H9 (cell line): Measurements from ENCODE around the gene RGL4. TPM values are rescaled to one million over a fixed set of nuclear protein-coding genes. Genes with fewer than 3 reads are reported as not detected.

Experiments used
- DNase-seq: peaks from one replicate; pipeline ENCODE4 v3.0.0-alpha.2; 2017
- H2AFZ ChIP-seq: one replicate; pipeline ENCODE4 v1.6.1; 2013; ENCODE audit warnings: mild to moderate bottlenecking, low read length, control low read depth, moderate library complexity
- H2AK5ac ChIP-seq: 2 replicates; pipeline ENCODE4 v1.6.1; 2013; ENCODE audit warnings: low read length, control low read depth, mixed read lengths; ENCODE audit not compliant: insufficient read length
- H2BK120ac ChIP-seq: one replicate; pipeline ENCODE4 v1.6.1; 2013; ENCODE audit warnings: low read depth, mild to moderate bottlenecking, low read length, control low read depth, inconsistent platforms; ENCODE audit not compliant: poor library complexity, severe bottlenecking
- H2BK12ac ChIP-seq: 2 replicates; pipeline ENCODE4 v1.6.1; 2013; ENCODE audit warnings: low read length, control low read depth, mixed read lengths, low read depth; ENCODE audit not compliant: insufficient read length
- H2BK15ac ChIP-seq: 2 replicates; pipeline ENCODE4 v1.6.1; 2013; ENCODE audit warnings: low read depth, low read length, control low read depth
- H2BK20ac ChIP-seq: one replicate; pipeline ENCODE4 v1.6.1; 2013; ENCODE audit warnings: low read depth, mild to moderate bottlenecking, low read length, control low read depth, inconsistent platforms; ENCODE audit not compliant: poor library complexity, severe bottlenecking
- H2BK5ac ChIP-seq: 2 replicates; pipeline ENCODE4 v1.6.1; 2013; ENCODE audit warnings: low read length, control low read depth, mixed read lengths; ENCODE audit not compliant: insufficient read length
- H3K14ac ChIP-seq: 2 replicates; pipeline ENCODE4 v1.6.1; 2013; ENCODE audit warnings: low read length, control low read depth; ENCODE audit not compliant: insufficient read depth
- H3K18ac ChIP-seq: 2 replicates; pipeline ENCODE4 v1.6.1; 2013; ENCODE audit warnings: low read depth, mild to moderate bottlenecking, mixed read lengths, low read length, control low read depth; ENCODE audit not compliant: insufficient read length
- H3K23ac ChIP-seq: 2 replicates; pipeline ENCODE4 v1.6.1; 2013; ENCODE audit warnings: low read length, control low read depth, mixed read lengths, low read depth; ENCODE audit not compliant: insufficient read length
- H3K23me2 ChIP-seq: 2 replicates; pipeline ENCODE4 v1.6.1; 2013; ENCODE audit warnings: low read depth, mild to moderate bottlenecking, mixed read lengths, low read length, control low read depth; ENCODE audit not compliant: insufficient read length, poor library complexity, severe bottlenecking
- H3K27ac ChIP-seq: 2 replicates; pipeline ENCODE4 v1.5.1; 2013; ENCODE audit warnings: low read length, control low read depth, mixed read lengths, low read depth; ENCODE audit not compliant: insufficient read length
- H3K27me3 ChIP-seq: 2 replicates; pipeline ENCODE4 v1.6.1; 2013; ENCODE audit warnings: low read length, control low read depth, inconsistent platforms; ENCODE audit not compliant: insufficient read depth
- H3K4ac ChIP-seq: 2 replicates; pipeline ENCODE4 v1.6.1; 2013; ENCODE audit warnings: low read depth, mild to moderate bottlenecking, control low read depth, inconsistent platforms, low read length, moderate library complexity
- H3K4me1 ChIP-seq: 2 replicates; pipeline ENCODE4 v1.6.1; 2013; ENCODE audit warnings: low read length, control low read depth, inconsistent platforms; ENCODE audit not compliant: insufficient read depth
- H3K4me2 ChIP-seq: 2 replicates; pipeline ENCODE4 v1.6.1; 2013; ENCODE audit warnings: low read length, control low read depth, mixed read lengths; ENCODE audit not compliant: insufficient read length, insufficient read depth
- H3K56ac ChIP-seq: 2 replicates; pipeline ENCODE4 v1.6.1; 2013; ENCODE audit warnings: low read depth, mild to moderate bottlenecking, mixed read lengths, low read length, control low read depth; ENCODE audit not compliant: insufficient read length
- H3K79me1 ChIP-seq: 2 replicates; pipeline ENCODE4 v1.6.1; 2013; ENCODE audit warnings: low read depth, mild to moderate bottlenecking, moderate library complexity, low read length, control low read depth, inconsistent platforms; ENCODE audit not compliant: insufficient read depth, poor library complexity, severe bottlenecking
- H3K79me2 ChIP-seq: 2 replicates; pipeline ENCODE4 v1.6.1; 2013; ENCODE audit warnings: low read length, control low read depth, inconsistent platforms; ENCODE audit not compliant: insufficient read depth
- H3K9ac ChIP-seq: 2 replicates; pipeline ENCODE4 v1.6.1; 2013; ENCODE audit warnings: low read length, control low read depth, mixed read lengths; ENCODE audit not compliant: insufficient read length; ENCODE audit errors: extremely low read depth
- H3K9me3 ChIP-seq: one replicate; pipeline ENCODE4 v1.6.1; 2013; ENCODE audit warnings: low read depth, low read length, inconsistent platforms; ENCODE audit not compliant: control insufficient read depth
- H3T11ph ChIP-seq: one replicate; pipeline ENCODE4 v1.6.1; 2013; ENCODE audit warnings: mild to moderate bottlenecking, low read length, control low read depth, inconsistent platforms
- H4K20me1 ChIP-seq: one replicate; pipeline ENCODE4 v1.6.1; 2013; ENCODE audit not compliant: control insufficient read depth, insufficient read length, insufficient read depth
- H4K5ac ChIP-seq: 2 replicates; pipeline ENCODE4 v1.6.1; 2013; ENCODE audit warnings: low read depth, mild to moderate bottlenecking, mixed read lengths, low read length, control low read depth; ENCODE audit not compliant: insufficient read length
- H4K8ac ChIP-seq: replicated peaks from 2 replicates; pipeline ENCODE4 v1.6.1; 2013; ENCODE audit warnings: low read length, control low read depth, mixed read lengths, low read depth; ENCODE audit not compliant: insufficient read length
- H4K91ac ChIP-seq: 2 replicates; pipeline ENCODE4 v1.6.1; 2013; ENCODE audit warnings: low read depth, mild to moderate bottlenecking, moderate library complexity, mixed read lengths, low read length, control low read depth; ENCODE audit not compliant: insufficient read length
- H3K27ac Mint-ChIP-seq, 3 experiments: 2 replicates in 2 of 3; 3 replicates in 1 of 3; pipeline ENCODE4 v1.8.0; 2020 to 2021; ENCODE audit warnings: mixed read lengths in 3 of 3, mild to moderate bottlenecking in 1 of 3, moderate library complexity in 1 of 3
- H3K27me3 Mint-ChIP-seq: 2 replicates; pipeline ENCODE4 v1.8.0; 2021; ENCODE audit warnings: low read depth, mild to moderate bottlenecking, moderate library complexity, mixed read lengths
- H3K36me3 Mint-ChIP-seq, 3 experiments: 2 replicates in 2 of 3; 3 replicates in 1 of 3; pipeline ENCODE4 v1.8.0; 2020 to 2021; ENCODE audit warnings: low read depth in 3 of 3, mixed read lengths in 3 of 3; ENCODE audit not compliant: insufficient read depth in 1 of 3
- H3K4me1 Mint-ChIP-seq, 2 experiments: 2 replicates each; pipeline ENCODE4 v1.8.0; 2020; ENCODE audit warnings: mixed read lengths in 2 of 2
- H3K4me3 Mint-ChIP-seq, 2 experiments: 2 replicates in 1 of 2; 3 replicates in 1 of 2; pipeline ENCODE4 v1.8.0; 2020 to 2021; ENCODE audit warnings: mild to moderate bottlenecking in 2 of 2, mixed read lengths in 2 of 2, moderate library complexity in 1 of 2
- H3K9me3 Mint-ChIP-seq, 2 experiments: 2 replicates in 1 of 2; 3 replicates in 1 of 2; pipeline ENCODE4 v1.8.0; 2020; ENCODE audit warnings: mild to moderate bottlenecking in 2 of 2, mixed read lengths in 2 of 2, moderate library complexity in 1 of 2
- CTCF ChIP-seq: fragments of 200-600 bp; sonication (generic); conservative IDR thresholded peaks from 3 replicates; pipeline ENCODE4 v1.8.0; 2021; ENCODE audit warnings: antibody characterized with exemption, mild to moderate bottlenecking
- WGBS: extraction: QIAGEN DNeasy Blood & Tissue Kit; methylation state at CpG from one replicate; pipeline ENCODE4 v1.1.7; 2013; ENCODE audit warnings: missing lambda C conversion rate, low lambda C conversion rate, mixed read lengths; ENCODE audit not compliant: insufficient read length; ENCODE audit errors: extremely low coverage; 5-methylcytosine and 5-hydroxymethylcytosine counted together
- total RNA-seq: library from RNA; stranded (reverse); gene quantifications from 2 replicates; pipeline ENCODE4 v1.2.1, GENCODE V29; 2021

Gene RGL4
- total RNA-seq, 1 experiment from 2014 or later = not detected

- Histone ChIP-seq H2BK5ac (no peak overlapping the region), H2BK12ac (no peak overlapping the region), H3K9me3 (no peaks in the 10 kb centered on the region), H2BK120ac (no peak overlapping the region), H3K4ac (no peak overlapping the region), H2BK20ac (no peak overlapping the region), H3K4me1 (no peaks in the 10 kb centered on the region), H4K91ac (no peak overlapping the region), H3K4me2 (no peak overlapping the region), H3K79me2 (no peaks in the 10 kb centered on the region), H3K27ac (no peak overlapping the region), H4K5ac (no peak overlapping the region), H2BK15ac (no peak overlapping the region), H3K23ac (no peak overlapping the region), H3K27me3 (no peaks in the 10 kb centered on the region), H2AK5ac (no peak overlapping the region), H3T11ph (no peak overlapping the region), H3K14ac (no peak overlapping the region), H2AFZ (no peak overlapping the region), H3K23me2 (peaks cover 2% of the 10 kb centered on the region), H3K9ac (no peak overlapping the region), H3K18ac (no peak overlapping the region), H3K79me1 (no peaks in the 10 kb centered on the region), H4K20me1 (peaks cover 3% of the 10 kb centered on the region), H3K56ac (no peak overlapping the region), H4K8ac (no peak overlapping the region)
- DNase-seq = no peak
- Mint-ChIP-seq H3K27me3 (no peaks in the 10 kb centered on the region), H3K4me3 (no peak overlapping the region), H3K4me1 (peaks cover 9 to 10% of the 10 kb centered on the region in 2 experiments), H3K9me3 (no peaks in the 10 kb centered on the region), H3K36me3 (peaks cover 13 to 23% (median 19%) of the 10 kb centered on the region in 3 experiments), H3K27ac (no peak overlapping the region; a peak in 1 of 7 replicates)
- no CpG with 5 or more reads among the region's 5 CpGs for WGBS
- no peak for TF ChIP-seq CTCF
Measured at GRCh38 chr22:23682077-23682476, 8.7 kb upstream of the RGL4 start.
